ENCODE measurements around the gene PBX1.
"Not testable (repeated sequence)": the region's sequence is repeated elsewhere in the genome, so short reads cannot be mapped to it uniquely, and the experiment has no call there.

PBX1 gene

DNA sequence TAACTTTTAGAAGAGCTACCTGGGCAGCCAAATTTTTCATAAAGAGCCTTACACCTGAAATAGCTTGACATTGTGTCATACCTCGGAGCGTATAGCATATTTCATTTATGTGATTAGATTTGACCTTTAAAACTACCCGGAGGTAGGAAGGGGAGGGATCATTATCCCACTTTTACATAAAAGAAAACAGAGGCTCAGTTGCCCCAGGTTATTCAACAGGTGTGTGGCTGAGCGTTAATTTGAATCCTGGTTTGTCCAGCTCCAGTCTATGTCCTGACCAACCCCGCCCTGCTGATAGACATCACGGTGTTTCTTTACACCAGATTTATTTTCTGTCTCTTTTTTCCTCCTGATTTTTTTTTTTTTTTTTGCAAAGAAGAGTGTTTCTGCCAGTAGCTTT lies 39.7 kb downstream of the PBX1 start:
- no peak overlapping the region for H3K27ac Mint-ChIP-seq
- no peak overlapping the region for H3K4me3 Mint-ChIP-seq
- no peaks in the 10 kb centered on the region for H3K4me1 Mint-ChIP-seq
- no peaks in the 10 kb centered on the region for H3K9me3 Mint-ChIP-seq
- peaks cover 1% of the 10 kb centered on the region for H3K27me3 Mint-ChIP-seq
- no peaks in the 10 kb centered on the region for H3K36me3 Mint-ChIP-seq

DNA sequence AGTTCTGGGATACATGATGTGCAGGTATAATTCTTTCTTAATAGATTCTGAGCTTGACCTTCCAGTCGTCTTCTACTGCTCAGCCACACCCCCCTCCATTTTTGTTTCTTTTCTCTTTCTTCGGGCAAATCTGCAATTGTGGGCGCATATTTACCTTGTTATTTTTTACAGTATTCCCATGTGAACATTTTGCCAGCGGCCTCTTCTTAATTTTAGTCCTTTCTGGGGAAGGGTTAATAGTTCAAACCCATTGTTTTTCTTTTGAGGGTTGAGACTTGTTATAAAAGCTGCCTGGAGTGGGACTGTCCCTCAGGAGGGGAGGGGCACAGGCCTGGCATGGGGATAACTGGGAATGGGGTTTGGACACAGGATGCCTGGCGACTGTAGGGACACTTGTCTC lies 40.3 kb downstream of the PBX1 start:
- H3K36me3 Mint-ChIP-seq: no peaks in the 10 kb centered on the region
- no peaks in the 10 kb centered on the region for H3K4me1 Mint-ChIP-seq
- no peaks in the 10 kb centered on the region for H3K9me3 Mint-ChIP-seq
- no peak overlapping the region for H3K4me3 Mint-ChIP-seq
- H3K27ac Mint-ChIP-seq: no peak overlapping the region
- H3K27me3 Mint-ChIP-seq: no peaks in the 10 kb centered on the region

- Mint-ChIP-seq H3K9me3 (no peaks in the 10 kb centered on the region), H3K36me3 (no peaks in the 10 kb centered on the region), H3K4me3 (no peak overlapping the region), H3K27me3 (no peaks in the 10 kb centered on the region), H3K27ac (no peak overlapping the region), H3K4me1 (no peaks in the 10 kb centered on the region)
Measured at GRCh38 chr1:164601399-164602100, 42.6 kb downstream of the PBX1 start.

- Mint-ChIP-seq H3K4me1 (no peaks in the 10 kb centered on the region), H3K9me3 (no peaks in the 10 kb centered on the region), H3K27me3 (no peaks in the 10 kb centered on the region), H3K36me3 (no peaks in the 10 kb centered on the region), H3K27ac (no peak overlapping the region), H3K4me3 (no peak overlapping the region)
Measured at GRCh38 chr1:164602101-164602422, 43.1 kb downstream of the PBX1 start.

DNA sequence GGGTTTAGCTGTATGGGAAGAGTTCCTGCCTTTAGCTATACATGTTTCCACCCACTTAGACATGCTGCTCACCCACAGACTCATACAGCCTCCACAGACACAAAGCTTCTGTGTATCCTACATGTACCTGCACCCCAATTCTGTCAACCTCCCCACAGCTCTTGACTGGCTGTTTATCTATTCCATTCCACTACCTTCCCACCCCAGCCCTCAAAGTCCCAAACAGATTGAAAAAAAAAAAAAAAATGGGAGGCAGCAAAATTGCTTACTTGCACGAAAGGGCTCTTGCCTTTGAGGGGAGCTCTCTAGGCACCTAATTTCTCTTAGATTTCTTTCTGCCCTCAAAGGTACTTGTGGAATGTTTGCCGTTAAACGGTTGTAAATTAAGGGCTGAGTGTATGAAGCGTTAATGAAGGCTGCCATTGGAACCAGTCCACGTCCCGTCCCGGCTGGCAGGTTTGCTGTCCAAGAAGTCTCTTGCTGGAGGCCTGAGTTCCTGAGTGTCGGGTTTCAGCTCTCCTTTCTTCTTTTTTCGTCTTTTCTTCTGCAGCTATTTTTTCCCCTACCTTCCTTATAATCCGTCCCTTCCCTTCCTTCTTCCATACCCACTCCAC lies 43.6 kb downstream of the PBX1 start:
- no peaks in the 10 kb centered on the region for H3K9me3 Mint-ChIP-seq
- H3K4me1 Mint-ChIP-seq: no peaks in the 10 kb centered on the region
- no peaks in the 10 kb centered on the region for H3K36me3 Mint-ChIP-seq
- H3K27ac Mint-ChIP-seq: no peak overlapping the region
- H3K27me3 Mint-ChIP-seq: no peaks in the 10 kb centered on the region
- H3K4me3 Mint-ChIP-seq: no peak overlapping the region

DNA sequence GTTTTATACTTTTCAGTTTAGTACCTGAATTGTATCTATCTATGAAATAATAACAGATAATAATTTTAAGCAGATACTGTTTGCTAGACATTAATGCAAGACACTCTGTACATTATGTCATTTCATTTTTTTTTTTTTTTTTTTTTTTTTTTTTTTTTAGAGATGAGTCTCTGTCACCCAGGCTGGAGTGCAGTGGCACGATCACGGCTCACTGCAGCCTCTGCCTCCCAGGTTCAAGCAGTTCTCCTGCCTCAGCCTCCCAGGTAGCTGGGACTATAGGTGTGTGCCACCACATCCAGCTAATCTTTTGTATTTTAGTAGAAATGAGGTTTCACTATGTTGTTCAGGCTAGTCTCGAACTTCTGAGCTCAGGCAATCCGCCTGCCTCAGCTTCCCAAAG lies 44.8 kb downstream of the PBX1 start:
- not testable (repeated sequence) for H3K4me1 Mint-ChIP-seq, H3K27me3 Mint-ChIP-seq, H3K4me3 Mint-ChIP-seq, H3K36me3 Mint-ChIP-seq, H3K9me3 Mint-ChIP-seq, H3K27ac Mint-ChIP-seq

DNA sequence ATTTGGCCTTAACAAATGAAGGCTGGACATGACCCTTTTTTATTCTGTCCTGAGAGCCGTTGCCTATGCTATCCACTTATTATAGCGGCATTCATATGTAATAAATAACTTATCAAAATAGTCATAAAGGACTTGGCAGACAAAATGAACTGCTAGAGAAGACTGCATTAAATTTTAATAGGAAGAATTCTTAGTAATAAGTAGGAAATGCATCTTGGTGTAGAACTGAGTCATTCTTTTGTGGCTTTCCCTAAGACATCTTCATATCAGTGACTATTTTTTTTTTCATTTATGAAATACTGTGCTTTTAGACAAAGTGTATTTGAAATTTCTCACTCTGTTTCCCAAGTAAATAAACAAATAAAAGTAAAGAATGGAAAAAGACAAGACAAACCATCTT lies 45.6 kb downstream of the PBX1 start:
- H3K27me3 Mint-ChIP-seq: no peaks in the 10 kb centered on the region
- no peak overlapping the region for H3K4me3 Mint-ChIP-seq
- no peaks in the 10 kb centered on the region for H3K9me3 Mint-ChIP-seq
- no peak overlapping the region for H3K27ac Mint-ChIP-seq
- no peaks in the 10 kb centered on the region for H3K4me1 Mint-ChIP-seq
- no peaks in the 10 kb centered on the region for H3K36me3 Mint-ChIP-seq

DNA sequence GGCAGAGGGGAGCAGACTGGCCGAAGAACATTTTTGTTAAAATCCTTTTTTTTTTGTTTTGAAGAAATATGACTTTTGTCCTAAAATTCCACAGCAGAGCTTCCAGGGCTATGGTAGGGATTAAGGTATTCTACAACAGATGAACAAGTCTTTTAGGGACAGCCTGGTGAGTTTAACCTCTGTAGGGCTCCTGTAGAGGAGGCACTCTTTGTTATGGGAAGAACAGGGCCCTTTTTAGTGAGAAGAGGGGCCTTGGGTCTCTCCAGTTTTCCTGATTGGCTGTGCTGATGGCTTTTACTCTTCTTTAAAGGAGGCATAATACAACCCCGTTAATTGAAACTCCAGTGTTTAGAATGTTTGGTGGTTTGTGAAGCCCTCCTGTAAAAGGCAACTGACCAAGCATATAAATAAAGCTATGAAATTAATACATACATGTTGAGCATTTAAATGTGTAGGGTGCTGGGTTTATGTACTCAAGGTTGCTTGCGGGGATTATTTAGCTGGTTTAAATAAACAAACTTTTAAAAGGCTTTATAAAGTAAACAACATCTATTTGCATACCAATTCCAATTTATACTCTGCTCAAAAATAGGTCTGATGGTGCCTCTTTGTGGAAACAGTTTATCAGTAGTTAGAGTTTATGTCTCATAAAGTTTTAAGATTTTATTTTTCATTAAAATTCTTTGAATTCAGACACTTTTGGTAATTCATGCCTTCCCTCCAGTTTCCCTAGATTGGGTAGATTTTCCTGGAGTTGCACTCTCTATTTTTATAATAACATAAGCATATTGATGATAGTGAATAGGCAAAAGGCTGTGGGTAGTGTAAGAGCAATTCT lies 46.5 kb downstream of the PBX1 start:
- Mint-ChIP-seq H3K27me3 (no peaks in the 10 kb centered on the region), H3K36me3 (no peaks in the 10 kb centered on the region), H3K4me3 (no peak overlapping the region), H3K4me1 (no peaks in the 10 kb centered on the region), H3K9me3 (no peaks in the 10 kb centered on the region), H3K27ac (no peak overlapping the region)

DNA sequence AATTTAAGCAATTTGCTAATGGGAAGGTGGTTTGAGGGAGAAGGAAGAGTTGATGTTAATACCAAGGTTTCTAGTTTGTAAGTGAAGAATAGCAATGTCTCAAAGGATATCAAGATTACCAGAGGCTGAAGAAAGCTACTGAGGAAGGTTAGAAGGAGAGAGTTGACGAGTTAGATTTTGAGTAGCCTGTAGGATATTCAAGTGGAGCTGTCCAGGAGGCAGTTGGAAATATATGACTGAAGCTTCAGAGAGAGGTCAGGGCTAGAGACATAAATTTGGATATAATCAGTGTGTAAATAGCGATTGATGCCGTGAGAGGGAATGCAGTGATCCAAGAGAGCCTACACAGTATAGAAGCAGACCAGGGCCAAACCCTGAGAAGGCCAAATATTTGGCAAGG lies 48.4 kb downstream of the PBX1 start:
- H3K27ac Mint-ChIP-seq: no peak overlapping the region
- H3K4me3 Mint-ChIP-seq: no peak overlapping the region
- no peaks in the 10 kb centered on the region for H3K4me1 Mint-ChIP-seq
- no peaks in the 10 kb centered on the region for H3K36me3 Mint-ChIP-seq
- H3K27me3 Mint-ChIP-seq: no peaks in the 10 kb centered on the region
- no peaks in the 10 kb centered on the region for H3K9me3 Mint-ChIP-seq

DNA sequence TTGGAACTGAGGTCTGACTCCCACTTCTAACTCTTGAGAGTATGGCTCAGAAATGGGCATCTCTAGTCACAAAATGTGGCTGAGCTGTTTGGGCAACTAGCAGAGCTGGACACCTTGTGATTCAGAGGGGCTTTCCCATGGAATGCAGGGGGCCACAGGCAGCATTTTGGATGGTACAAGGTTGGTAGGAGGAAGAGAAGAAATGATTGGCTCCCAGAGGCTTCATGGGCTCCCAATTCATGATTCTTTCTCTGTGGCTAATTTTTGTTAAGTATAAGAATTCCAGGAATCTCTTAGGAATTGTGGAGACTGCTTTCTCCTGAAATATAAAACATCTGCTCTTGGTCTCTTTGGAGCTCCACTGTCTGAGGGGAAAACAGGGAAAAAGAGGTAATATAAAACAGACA lies 49.7 kb downstream of the PBX1 start:
- Mint-ChIP-seq H3K27ac (no peak overlapping the region), H3K36me3 (no peaks in the 10 kb centered on the region), H3K4me1 (no peaks in the 10 kb centered on the region), H3K4me3 (no peak overlapping the region), H3K9me3 (no peaks in the 10 kb centered on the region), H3K27me3 (no peaks in the 10 kb centered on the region)

GRCh38 chr1:164609089-164609488 lies 50.1 kb downstream of the PBX1 start:
- no peaks in the 10 kb centered on the region for H3K4me1 Mint-ChIP-seq
- no peaks in the 10 kb centered on the region for H3K9me3 Mint-ChIP-seq
- H3K27ac Mint-ChIP-seq: no peak overlapping the region
- H3K27me3 Mint-ChIP-seq: no peaks in the 10 kb centered on the region
- H3K36me3 Mint-ChIP-seq: no peaks in the 10 kb centered on the region
- H3K4me3 Mint-ChIP-seq: no peak overlapping the region

DNA sequence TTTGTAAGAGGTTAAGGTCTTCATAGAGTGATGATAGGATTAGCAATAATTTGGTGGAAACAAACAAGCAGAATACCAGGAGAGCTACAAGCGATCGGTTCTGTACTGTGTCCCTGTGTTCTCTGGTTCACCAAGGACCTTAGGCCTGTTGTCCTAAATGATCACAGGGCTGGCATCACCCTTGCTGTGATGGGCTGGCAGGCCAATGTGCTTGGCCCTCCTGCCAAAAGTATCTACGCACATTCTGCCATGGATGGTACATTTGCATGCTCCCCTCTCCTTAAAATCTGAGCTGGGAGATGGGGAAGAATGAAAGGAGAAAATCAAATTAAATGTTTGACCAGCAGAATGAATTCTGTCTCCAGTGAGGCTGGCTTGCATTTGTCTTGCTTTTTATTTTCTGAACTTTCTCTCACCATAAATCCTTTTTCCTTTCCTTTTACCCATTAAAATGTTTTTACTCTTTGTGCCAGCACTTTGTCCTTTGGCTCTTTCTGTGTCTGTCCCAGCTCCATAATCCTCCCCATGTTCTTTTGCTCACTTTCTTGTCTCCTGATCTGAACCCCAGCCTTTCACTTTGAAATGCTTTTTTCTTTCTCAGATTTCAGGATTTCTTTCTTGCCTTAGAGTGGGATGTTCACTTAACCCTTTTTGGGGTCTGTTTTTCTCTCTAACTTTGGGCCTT lies 51.7 kb downstream of the PBX1 start:
- no peaks in the 10 kb centered on the region for H3K4me1 Mint-ChIP-seq
- H3K4me3 Mint-ChIP-seq: no peak overlapping the region
- H3K9me3 Mint-ChIP-seq: no peaks in the 10 kb centered on the region
- H3K27ac Mint-ChIP-seq: no peak overlapping the region
- no peaks in the 10 kb centered on the region for H3K27me3 Mint-ChIP-seq
- H3K36me3 Mint-ChIP-seq: no peaks in the 10 kb centered on the region

DNA sequence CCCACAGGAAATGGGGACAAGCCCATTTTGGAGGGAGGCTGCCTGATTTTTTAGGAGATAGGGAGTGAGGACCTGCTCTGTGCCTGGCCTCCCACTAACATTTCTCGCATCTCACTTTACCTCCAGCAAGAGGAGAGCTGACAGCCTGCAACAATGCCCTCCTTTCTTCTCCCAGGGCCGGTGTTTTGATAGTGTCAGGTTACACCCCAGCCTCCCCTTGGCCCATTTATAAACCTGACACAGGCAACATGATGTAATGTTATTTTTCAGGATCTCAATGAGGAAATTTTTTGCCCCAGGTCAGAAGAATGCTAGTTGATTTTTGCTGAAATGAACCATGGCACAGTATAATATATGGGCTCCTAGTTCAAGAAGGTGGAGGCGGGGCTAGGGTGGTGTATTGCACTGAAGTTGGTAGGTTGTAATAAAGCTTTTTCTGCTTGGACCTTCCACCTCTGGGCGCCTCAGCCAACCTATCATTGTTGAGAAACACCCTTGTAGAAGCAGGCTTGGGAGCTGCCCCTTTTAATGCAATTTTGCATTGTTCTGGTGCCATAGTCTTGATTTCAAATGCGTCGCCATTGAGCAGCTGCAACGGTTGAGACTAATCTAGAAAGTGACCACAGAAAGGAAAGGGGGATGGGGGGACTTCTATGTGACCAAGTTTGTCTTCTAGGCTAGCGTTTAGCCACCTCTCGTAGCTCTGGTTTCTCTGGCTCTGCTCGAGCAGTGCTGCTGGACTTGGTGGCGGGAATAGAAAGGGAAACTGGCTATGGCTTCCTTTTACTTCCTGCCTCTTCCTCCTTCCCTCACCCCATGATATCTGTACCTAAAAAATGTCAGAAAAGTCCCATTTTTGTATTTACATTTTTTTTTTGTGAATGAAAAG lies 53.0 kb downstream of the PBX1 start:
- no peak overlapping the region for H3K27ac Mint-ChIP-seq
- H3K4me1 Mint-ChIP-seq: no peaks in the 10 kb centered on the region
- no peaks in the 10 kb centered on the region for H3K9me3 Mint-ChIP-seq
- no peak overlapping the region for H3K4me3 Mint-ChIP-seq
- H3K27me3 Mint-ChIP-seq: no peaks in the 10 kb centered on the region
- H3K36me3 Mint-ChIP-seq: no peaks in the 10 kb centered on the region

DNA sequence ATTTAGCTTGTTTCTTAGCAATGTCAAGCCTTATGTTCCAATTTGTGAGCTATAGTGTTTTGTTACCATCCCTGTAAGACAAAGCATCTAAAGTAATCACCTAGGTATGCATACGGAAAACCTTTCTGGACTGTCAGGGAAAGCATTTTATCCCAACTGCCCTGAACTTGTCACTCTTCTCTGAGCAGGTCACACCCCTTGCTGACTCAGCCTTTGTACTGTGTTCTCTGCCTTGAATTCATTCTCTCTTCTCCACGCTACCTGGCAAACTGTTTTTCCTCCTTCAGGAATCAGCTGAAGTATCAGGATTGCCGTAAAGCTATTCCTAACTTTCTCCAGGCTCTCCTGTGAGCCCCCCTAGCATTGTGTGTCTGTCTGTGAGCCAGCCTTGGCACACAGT lies 54.2 kb downstream of the PBX1 start:
- Mint-ChIP-seq H3K4me1 (no peaks in the 10 kb centered on the region), H3K27ac (no peak overlapping the region), H3K27me3 (no peaks in the 10 kb centered on the region), H3K4me3 (no peak overlapping the region), H3K36me3 (no peaks in the 10 kb centered on the region), H3K9me3 (no peaks in the 10 kb centered on the region)

DNA sequence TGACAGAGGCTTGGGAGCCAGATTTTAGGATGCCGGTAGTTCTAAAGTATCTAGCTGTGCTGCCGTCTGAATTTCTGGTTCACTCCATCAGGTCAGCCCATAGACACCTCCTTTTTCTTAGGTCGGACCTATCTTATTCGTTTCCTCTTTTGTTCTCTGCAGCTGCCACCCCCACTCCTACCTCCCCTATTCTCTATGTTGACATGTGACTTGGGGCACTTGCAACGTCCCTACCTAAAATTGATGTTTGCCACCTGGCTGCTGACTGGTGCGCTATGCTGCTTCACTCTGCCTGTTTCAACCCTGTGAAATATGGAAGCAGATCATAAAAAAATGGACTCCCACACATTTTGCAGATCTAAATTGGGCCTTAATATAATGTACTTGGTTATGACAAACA lies 55.3 kb downstream of the PBX1 start:
- no peaks in the 10 kb centered on the region for H3K36me3 Mint-ChIP-seq
- H3K9me3 Mint-ChIP-seq: no peaks in the 10 kb centered on the region
- H3K4me3 Mint-ChIP-seq: no peak overlapping the region
- H3K27me3 Mint-ChIP-seq: no peaks in the 10 kb centered on the region
- no peak overlapping the region for H3K27ac Mint-ChIP-seq
- H3K4me1 Mint-ChIP-seq: no peaks in the 10 kb centered on the region
